K562 (cell line): ENCODE measurements around the gene ADIPOQ. TPM values are rescaled to one million over a fixed set of nuclear protein-coding genes. Genes with fewer than 3 reads are reported as not detected.

Source experiments
- ATF6 ChIP-seq: sonication (generic); formaldehyde crosslinking; IDR thresholded peaks from 2 replicates; pipeline ENCODE4 v1.4.0; 2020; ENCODE audit warnings: mild to moderate bottlenecking, missing genetic modification reagents
- CBX8 ChIP-seq: fragments of 200-600 bp; sonication (generic); IDR thresholded peaks from 2 replicates; pipeline ENCODE4 v1.6.1; 2012; ENCODE audit warnings: borderline replicate concordance, mixed run types, low read depth, mild to moderate bottlenecking, moderate library complexity, mixed read lengths, low read length, control low read depth, inconsistent platforms; ENCODE audit not compliant: poor library complexity, severe bottlenecking; ENCODE audit errors: extremely low read depth
- COPS2 ChIP-seq: fragments of 450-650 bp; conservative IDR thresholded peaks from 2 replicates; pipeline ENCODE4 v1.6.1; 2016; ENCODE audit warnings: mild to moderate bottlenecking, moderate library complexity
- CREB1 ChIP-seq, 2 experiments: sonication (generic) in 1 of 2; formaldehyde crosslinking in 1 of 2; IDR thresholded peaks; 2 replicates each; pipeline versions ENCODE4 v1.6.1 to v1.8.0; 2012 to 2022; ENCODE audit warnings: inconsistent platforms in 1 of 2, mild to moderate bottlenecking in 1 of 2, missing genetic modification reagents in 1 of 2, moderate library complexity in 1 of 2
- GATAD2A ChIP-seq: fragments of 450-650 bp; IDR thresholded peaks from 2 replicates; pipeline ENCODE4 v1.6.1; 2017
- HIVEP1 ChIP-seq: fragments of 250-450 bp; sonication (Bioruptor Pico); IDR thresholded peaks from 2 replicates; pipeline ENCODE4 v1.4.0; 2020; ENCODE audit warnings: mild to moderate bottlenecking
- HNRNPUL1 ChIP-seq: fragments of 200-400 bp; formaldehyde crosslinking; IDR thresholded peaks from 2 replicates; pipeline ENCODE4 v1.6.1; 2017; ENCODE audit warnings: low read length
- KDM5B ChIP-seq: fragments of 200-600 bp; sonication (generic); IDR thresholded peaks from 2 replicates; pipeline ENCODE4 v1.6.1; 2012; ENCODE audit warnings: low read depth, mild to moderate bottlenecking, moderate library complexity, low read length, control low read depth, inconsistent platforms; ENCODE audit not compliant: insufficient replicate concordance
- NBN ChIP-seq: fragments of 450-650 bp; IDR thresholded peaks from 2 replicates; pipeline ENCODE4 v1.6.1; 2016; ENCODE audit warnings: low read depth, mild to moderate bottlenecking
- NONO ChIP-seq, 2 experiments: fragments of 200-400 bp in 1 of 2; fragments of 450-650 bp in 1 of 2; formaldehyde crosslinking in 1 of 2; IDR thresholded peaks; 2 replicates each; pipeline ENCODE4 v1.6.1; 2017; ENCODE audit warnings: low read depth in 2 of 2, mild to moderate bottlenecking in 2 of 2, moderate library complexity in 2 of 2, low read length in 1 of 2
- RB1 ChIP-seq: fragments of 450-650 bp; IDR thresholded peaks from 2 replicates; pipeline ENCODE4 v1.6.1; 2017; ENCODE audit warnings: low read depth, mild to moderate bottlenecking
- RBBP5 ChIP-seq: fragments of 200-600 bp; sonication (generic); IDR thresholded peaks from 2 replicates; pipeline ENCODE4 v1.6.1; 2012; ENCODE audit warnings: borderline replicate concordance, mild to moderate bottlenecking, low read length, control low read depth, inconsistent platforms; ENCODE audit not compliant: insufficient read depth, poor library complexity, severe bottlenecking
- RBM15 ChIP-seq: fragments of 200-400 bp; formaldehyde crosslinking; IDR thresholded peaks from 2 replicates; pipeline ENCODE4 v1.6.1; 2018; ENCODE audit warnings: mild to moderate bottlenecking, low read length, moderate library complexity; ENCODE audit not compliant: insufficient read depth
- SUPT5H ChIP-seq: fragments of 450-650 bp; IDR thresholded peaks from 2 replicates; pipeline ENCODE4 v1.6.1; 2016
- XRCC4 ChIP-seq: IDR thresholded peaks from one replicate; pipeline ENCODE4 v1.6.1; 2011; ENCODE audit not compliant: insufficient read depth, insufficient read length; ENCODE audit errors: extremely low read depth
- YY1 ChIP-seq, 3 experiments: IDR thresholded peaks; 2 replicates each; pipeline ENCODE4 v1.6.1; 2011; ENCODE audit warnings: low read length in 2 of 3, mild to moderate bottlenecking in 2 of 3, moderate library complexity in 2 of 3, borderline replicate concordance in 1 of 3, control low read depth in 1 of 3, low read depth in 1 of 3; ENCODE audit not compliant: insufficient read depth in 3 of 3, insufficient replicate concordance in 2 of 3, control insufficient read depth in 1 of 3, insufficient read length in 1 of 3; ENCODE audit errors: extremely low read depth in 1 of 3
- ZBTB1 ChIP-seq: sonication (generic); formaldehyde crosslinking; IDR thresholded peaks from 2 replicates; pipeline ENCODE4 v1.8.1; 2023; ENCODE audit warnings: missing genetic modification reagents, low read depth, mild to moderate bottlenecking, borderline replicate concordance
- ZNF282 ChIP-seq: sonication (generic); formaldehyde crosslinking; IDR thresholded peaks from 2 replicates; pipeline ENCODE4 v1.8.1; 2023; ENCODE audit warnings: missing genetic modification reagents
- polyA plus RNA-seq, 8 experiments: library from polyadenylated mRNA; depleted of rRNA in 4 of 8; stranded (reverse) in 5 of 8; unstranded in 3 of 8; fragments of >200 nt; fragmentation: Nextera tagmentation in 2 of 8; fragmentation: Illumina TruSeq in 1 of 8; extraction: Ambion mirVana in 2 of 8; extraction: Trizol in 1 of 8; gene quantifications; 2 replicates each; pipeline versions ENCODE4 v1.2.1 to v1.2.3, GENCODE V29; 2011 to 2014; ENCODE audit warnings: inconsistent platforms in 1 of 8, missing spikeins in 1 of 8
- total RNA-seq, 7 experiments: library from RNA; depleted of rRNA in 6 of 7; stranded (reverse); fragments of >200 nt in 6 of 7; fragmentation: Illumina TruSeq in 2 of 7; extraction: Trizol in 2 of 7; gene quantifications; 2 replicates each; pipeline versions ENCODE4 v1.2.1 to v1.2.3, GENCODE V29; 2011 to 2021; ENCODE audit warnings: low replicate concordance in 1 of 7
- TF ChIP-seq, protein P1 (sequence below), 2 experiments: fragments of 450-650 bp in 1 of 2; sonication (generic) in 1 of 2; formaldehyde crosslinking in 1 of 2; IDR thresholded peaks in 1 of 2; conservative IDR thresholded peaks in 1 of 2; 2 replicates each; pipeline versions ENCODE4 v1.6.1 to v1.8.1; 2016 to 2023; ENCODE audit warnings: mild to moderate bottlenecking in 2 of 2, moderate library complexity in 2 of 2, inconsistent platforms in 1 of 2, missing genetic modification reagents in 1 of 2
- TF ChIP-seq, protein P2 (sequence below): fragments of 450-650 bp; formaldehyde crosslinking; IDR thresholded peaks from 2 replicates; pipeline ENCODE4 v1.4.0; 2020; ENCODE audit warnings: mild to moderate bottlenecking, moderate library complexity

ADIPOQ gene
- total and polyA plus RNA-seq, 9 of the 15 experiments (the other 6 are each of a cell fraction or from before 2014, with no cell fraction given): 0.01 to 0.04 (median 0.03) TPM; not detected in 4

- 0 out of 2 replicates have a peak, but pooled peaks have one; percentile 59 for TF ChIP-seq ATF6 (CRISPR knock-in tag)
- no peak for TF ChIP-seq HNRNPUL1
- TF ChIP-seq RBM15: no peak
- TF ChIP-seq CBX8: no peak
- TF ChIP-seq, protein P1, sequence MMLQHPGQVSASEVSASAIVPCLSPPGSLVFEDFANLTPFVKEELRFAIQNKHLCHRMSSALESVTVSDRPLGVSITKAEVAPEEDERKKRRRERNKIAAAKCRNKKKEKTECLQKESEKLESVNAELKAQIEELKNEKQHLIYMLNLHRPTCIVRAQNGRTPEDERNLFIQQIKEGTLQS (IDR thresholded peaks at IDR 0.05): peak; percentile 68
- TF ChIP-seq, protein P1 (CRISPR knock-in tag; conservative IDR thresholded peaks at IDR 0.05): no peak
- peak; percentile 58 for TF ChIP-seq RBBP5
- no peak for TF ChIP-seq GATAD2A
- peak in 1 of 2 experiments; percentile 29; a peak in 1 of 4 replicates for TF ChIP-seq NONO (IDR thresholded peaks at IDR 0.05; ENCODE audit: low read depth in 2 of 2, low read length in 1 of 2)
- no peak for TF ChIP-seq XRCC4
- peak; percentile 63 for TF ChIP-seq SUPT5H
- TF ChIP-seq KDM5B: peak; percentile 63
- TF ChIP-seq YY1 (IDR thresholded peaks at IDR 0.05; ENCODE audit: borderline replicate concordance in 1 of 3, control insufficient read depth in 1 of 3, extremely low read depth in 1 of 3, insufficient read depth in 3 of 3, insufficient read length in 1 of 3, insufficient replicate concordance in 2 of 3, low read depth in 1 of 3, low read length in 2 of 3): peak in 1 of 3 experiments; percentile 23
- 0 out of 2 replicates have a peak, but pooled peaks have one; percentile 25 for TF ChIP-seq NBN
- TF ChIP-seq, protein P2, sequence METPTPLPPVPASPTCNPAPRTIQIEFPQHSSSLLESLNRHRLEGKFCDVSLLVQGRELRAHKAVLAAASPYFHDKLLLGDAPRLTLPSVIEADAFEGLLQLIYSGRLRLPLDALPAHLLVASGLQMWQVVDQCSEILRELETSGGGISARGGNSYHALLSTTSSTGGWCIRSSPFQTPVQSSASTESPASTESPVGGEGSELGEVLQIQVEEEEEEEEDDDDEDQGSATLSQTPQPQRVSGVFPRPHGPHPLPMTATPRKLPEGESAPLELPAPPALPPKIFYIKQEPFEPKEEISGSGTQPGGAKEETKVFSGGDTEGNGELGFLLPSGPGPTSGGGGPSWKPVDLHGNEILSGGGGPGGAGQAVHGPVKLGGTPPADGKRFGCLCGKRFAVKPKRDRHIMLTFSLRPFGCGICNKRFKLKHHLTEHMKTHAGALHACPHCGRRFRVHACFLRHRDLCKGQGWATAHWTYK: 0 out of 2 replicates have a peak, but pooled peaks have one; percentile 10
- no peak for TF ChIP-seq ZNF282 (CRISPR knock-in tag)
- TF ChIP-seq RB1: peak; percentile 76
- TF ChIP-seq HIVEP1 (CRISPR knock-in tag): no peak
- no peak for TF ChIP-seq CREB1 (IDR thresholded peaks at IDR 0.05)
- TF ChIP-seq CREB1 (CRISPR knock-in tag; IDR thresholded peaks at IDR 0.05): 0 out of 2 replicates have a peak, but pooled peaks have one; percentile 22
- TF ChIP-seq COPS2: no peak
- TF ChIP-seq ZBTB1 (CRISPR knock-in tag): peak; percentile 68; the same call in 1 of the 2 replicates
Measured at GRCh38 chr3:186826976-186827857, 15.3 kb upstream of the ADIPOQ start (continued).
